ENCODE results near the gene TAF11L11.

DNA sequence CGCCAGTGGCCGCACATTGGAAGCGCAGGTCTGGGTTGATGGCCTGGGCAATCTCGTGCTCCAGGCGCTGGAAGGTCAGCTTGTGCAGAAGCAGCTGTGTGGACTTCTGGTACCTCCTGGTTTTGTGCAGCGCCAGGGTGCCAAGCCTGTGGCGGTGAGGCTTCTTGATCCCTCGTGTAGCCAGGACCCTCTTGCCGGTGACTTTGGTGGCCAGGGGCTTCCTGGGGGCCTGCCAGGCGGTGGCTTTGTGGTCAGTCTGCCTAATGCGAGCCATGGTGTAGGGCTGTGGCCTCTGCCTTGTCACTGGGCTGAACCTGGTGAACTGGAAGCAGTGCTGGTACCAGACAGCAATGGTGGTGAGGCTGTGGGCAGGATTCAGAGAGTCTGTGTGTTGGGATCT, 21.7 kb downstream of the TAF11L11 start:
- TF ChIP-seq, protein P1, sequence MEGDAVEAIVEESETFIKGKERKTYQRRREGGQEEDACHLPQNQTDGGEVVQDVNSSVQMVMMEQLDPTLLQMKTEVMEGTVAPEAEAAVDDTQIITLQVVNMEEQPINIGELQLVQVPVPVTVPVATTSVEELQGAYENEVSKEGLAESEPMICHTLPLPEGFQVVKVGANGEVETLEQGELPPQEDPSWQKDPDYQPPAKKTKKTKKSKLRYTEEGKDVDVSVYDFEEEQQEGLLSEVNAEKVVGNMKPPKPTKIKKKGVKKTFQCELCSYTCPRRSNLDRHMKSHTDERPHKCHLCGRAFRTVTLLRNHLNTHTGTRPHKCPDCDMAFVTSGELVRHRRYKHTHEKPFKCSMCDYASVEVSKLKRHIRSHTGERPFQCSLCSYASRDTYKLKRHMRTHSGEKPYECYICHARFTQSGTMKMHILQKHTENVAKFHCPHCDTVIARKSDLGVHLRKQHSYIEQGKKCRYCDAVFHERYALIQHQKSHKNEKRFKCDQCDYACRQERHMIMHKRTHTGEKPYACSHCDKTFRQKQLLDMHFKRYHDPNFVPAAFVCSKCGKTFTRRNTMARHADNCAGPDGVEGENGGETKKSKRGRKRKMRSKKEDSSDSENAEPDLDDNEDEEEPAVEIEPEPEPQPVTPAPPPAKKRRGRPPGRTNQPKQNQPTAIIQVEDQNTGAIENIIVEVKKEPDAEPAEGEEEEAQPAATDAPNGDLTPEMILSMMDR (conservative IDR thresholded peaks at IDR 0.05) = no peak
- no peak for TF ChIP-seq EZH2 (IDR thresholded peaks at IDR 0.05; ENCODE audit: low read depth)
